Upper lobe of left lung (tissue), 4 donors: Measurements from ENCODE around the gene MSH6.

Experiments
- EP300 ChIP-seq, 4 donors: sonication (generic); formaldehyde crosslinking; IDR thresholded peaks; one replicate each; pipeline ENCODE4 v1.5.1; 2017; ENCODE audit warnings: antibody characterized with exemption in 4 of 4, control low read depth in 2 of 4
- POLR2A ChIP-seq, 4 donors: fragments of 450-650 bp; IDR thresholded peaks; one replicate each; pipeline ENCODE4 v1.5.1; 2016 to 2017; ENCODE audit warnings: antibody characterized with exemption in 4 of 4, mild to moderate bottlenecking in 2 of 4
- POLR2AphosphoS5 ChIP-seq, 2 donors: sonication (generic); formaldehyde crosslinking; IDR thresholded peaks; one replicate each; pipeline ENCODE4 v1.5.1; 2017; ENCODE audit warnings: antibody characterized with exemption in 2 of 2
- TF ChIP-seq, protein P1 (sequence below), 6 experiments: fragments of 450-650 bp in 4 of 6; fragments of 200-600 bp in 2 of 6; sonication (generic) in 2 of 6; IDR thresholded peaks; one replicate each; pipeline ENCODE4 v1.5.1; 2016 to 2019; ENCODE audit warnings: antibody characterized with exemption in 6 of 6

DNA sequence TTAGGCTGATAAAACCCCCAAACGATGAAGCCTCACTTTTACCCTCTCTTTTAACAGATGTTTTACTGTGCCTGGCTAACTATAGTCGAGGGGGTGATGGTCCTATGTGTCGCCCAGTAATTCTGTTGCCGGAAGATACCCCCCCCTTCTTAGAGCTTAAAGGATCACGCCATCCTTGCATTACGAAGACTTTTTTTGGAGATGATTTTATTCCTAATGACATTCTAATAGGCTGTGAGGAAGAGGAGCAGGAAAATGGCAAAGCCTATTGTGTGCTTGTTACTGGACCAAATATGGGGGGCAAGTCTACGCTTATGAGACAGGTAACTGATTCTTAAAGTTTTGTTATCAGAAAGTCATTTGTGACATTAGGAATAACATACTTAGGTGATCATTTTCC is 20.4 kb downstream of the MSH6 start:
- TF ChIP-seq, protein P1, sequence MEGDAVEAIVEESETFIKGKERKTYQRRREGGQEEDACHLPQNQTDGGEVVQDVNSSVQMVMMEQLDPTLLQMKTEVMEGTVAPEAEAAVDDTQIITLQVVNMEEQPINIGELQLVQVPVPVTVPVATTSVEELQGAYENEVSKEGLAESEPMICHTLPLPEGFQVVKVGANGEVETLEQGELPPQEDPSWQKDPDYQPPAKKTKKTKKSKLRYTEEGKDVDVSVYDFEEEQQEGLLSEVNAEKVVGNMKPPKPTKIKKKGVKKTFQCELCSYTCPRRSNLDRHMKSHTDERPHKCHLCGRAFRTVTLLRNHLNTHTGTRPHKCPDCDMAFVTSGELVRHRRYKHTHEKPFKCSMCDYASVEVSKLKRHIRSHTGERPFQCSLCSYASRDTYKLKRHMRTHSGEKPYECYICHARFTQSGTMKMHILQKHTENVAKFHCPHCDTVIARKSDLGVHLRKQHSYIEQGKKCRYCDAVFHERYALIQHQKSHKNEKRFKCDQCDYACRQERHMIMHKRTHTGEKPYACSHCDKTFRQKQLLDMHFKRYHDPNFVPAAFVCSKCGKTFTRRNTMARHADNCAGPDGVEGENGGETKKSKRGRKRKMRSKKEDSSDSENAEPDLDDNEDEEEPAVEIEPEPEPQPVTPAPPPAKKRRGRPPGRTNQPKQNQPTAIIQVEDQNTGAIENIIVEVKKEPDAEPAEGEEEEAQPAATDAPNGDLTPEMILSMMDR (IDR thresholded peaks at IDR 0.05) = no peak
- TF ChIP-seq EP300 (IDR thresholded peaks at IDR 0.05) (no peak), POLR2A (IDR thresholded peaks at IDR 0.05) (no peak), POLR2AphosphoS5 (IDR thresholded peaks at IDR 0.05) (no peak)
